CD4-positive, alpha-beta T cell treated with Interleukin-21 for 1 hour (primary cell): ENCODE results near the gene STH.
"Not testable (repeated sequence)": the region's sequence is repeated elsewhere in the genome, so short reads cannot be mapped to it uniquely, and the experiment has no call there.

Source experiments
- DNase-seq: peaks from one replicate; pipeline ENCODE4 v3.0.0-alpha.2; 2020

The STH gene, protein sequence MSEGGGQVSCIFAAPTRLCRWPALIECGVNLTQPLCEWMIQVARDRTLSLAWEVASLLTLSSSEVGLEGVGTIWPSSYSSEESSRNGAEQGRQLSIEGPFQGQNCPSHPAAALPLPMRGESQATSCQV

DNA sequence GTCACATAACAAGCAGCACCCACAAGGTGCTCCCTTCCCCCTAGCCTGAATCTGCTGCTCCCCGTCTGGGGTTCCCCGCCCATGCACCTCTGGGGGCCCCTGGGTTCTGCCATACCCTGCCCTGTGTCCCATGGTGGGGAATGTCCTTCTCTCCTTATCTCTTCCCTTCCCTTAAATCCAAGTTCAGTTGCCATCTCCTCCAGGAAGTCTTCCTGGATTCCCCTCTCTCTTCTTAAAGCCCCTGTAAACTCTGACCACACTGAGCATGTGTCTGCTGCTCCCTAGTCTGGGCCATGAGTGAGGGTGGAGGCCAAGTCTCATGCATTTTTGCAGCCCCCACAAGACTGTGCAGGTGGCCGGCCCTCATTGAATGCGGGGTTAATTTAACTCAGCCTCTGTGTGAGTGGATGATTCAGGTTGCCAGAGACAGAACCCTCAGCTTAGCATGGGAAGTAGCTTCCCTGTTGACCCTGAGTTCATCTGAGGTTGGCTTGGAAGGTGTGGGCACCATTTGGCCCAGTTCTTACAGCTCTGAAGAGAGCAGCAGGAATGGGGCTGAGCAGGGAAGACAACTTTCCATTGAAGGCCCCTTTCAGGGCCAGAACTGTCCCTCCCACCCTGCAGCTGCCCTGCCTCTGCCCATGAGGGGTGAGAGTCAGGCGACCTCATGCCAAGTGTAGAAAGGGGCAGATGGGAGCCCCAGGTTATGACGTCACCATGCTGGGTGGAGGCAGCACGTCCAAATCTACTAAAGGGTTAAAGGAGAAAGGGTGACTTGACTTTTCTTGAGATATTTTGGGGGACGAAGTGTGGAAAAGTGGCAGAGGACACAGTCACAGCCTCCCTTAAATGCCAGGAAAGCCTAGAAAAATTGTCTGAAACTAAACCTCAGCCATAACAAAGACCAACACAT lies at the start of gene STH:
Gene STH (plus strand): TSS at position 264 of the 913 bp plus-strand sequence. CDS start 30 bp downstream, at position 294.
- DNase-seq = no peak

- DNase-seq = no peak
These were observed 49.2 kb upstream of the STH start for GRCh38 chr17:45949755-45950320.

GRCh38 chr17:45950888-45951287 lies 48.2 kb upstream of the STH start:
- no peak for DNase-seq

DNA sequence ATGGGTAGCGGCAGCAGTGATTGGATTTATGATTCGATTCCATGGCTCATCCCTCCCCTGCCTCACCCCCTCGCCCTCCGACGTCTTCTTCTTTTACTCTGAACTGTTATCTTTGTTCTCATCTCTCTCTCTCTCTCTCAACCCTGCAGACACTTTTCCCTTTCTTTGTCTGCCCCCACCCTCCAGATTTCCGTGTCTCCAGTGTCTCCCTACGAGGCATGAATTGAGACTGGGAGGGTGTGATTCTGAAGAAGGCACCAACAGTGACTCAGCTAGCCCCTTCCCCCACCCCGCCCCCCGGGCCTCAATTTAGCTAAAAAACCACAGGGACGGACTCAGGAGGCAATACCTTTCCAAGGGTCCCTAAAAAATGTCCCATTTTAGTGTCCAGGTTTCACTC lies 47.6 kb upstream of the STH start:
- no peak for DNase-seq

DNA sequence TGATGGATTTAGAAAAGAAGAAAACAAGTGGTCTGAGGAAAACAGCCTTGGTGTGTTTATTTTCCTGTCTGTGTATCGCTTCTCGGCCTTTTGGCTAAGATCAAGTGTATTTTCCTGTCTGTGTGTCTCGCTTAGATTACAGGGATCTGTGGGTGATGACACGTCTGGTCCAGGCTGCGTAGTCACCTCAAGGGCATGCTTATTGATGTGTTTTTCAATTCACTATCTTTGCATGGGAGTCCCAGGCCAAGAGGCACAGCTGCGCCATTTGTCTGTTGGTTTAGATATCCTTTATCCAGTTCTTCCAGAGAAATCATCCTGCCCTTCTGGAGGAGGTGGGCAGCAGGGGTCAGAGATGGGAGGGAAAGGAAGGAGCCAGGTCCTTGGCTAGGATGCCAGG lies 47.1 kb upstream of the STH start:
- no peak for DNase-seq

GRCh38 chr17:45952814-45953320 lies 46.2 kb upstream of the STH start:
- no peak for DNase-seq

- DNase-seq = no peak
These were observed 45.5 kb upstream of the STH start for GRCh38 chr17:45953561-45953960.

DNA sequence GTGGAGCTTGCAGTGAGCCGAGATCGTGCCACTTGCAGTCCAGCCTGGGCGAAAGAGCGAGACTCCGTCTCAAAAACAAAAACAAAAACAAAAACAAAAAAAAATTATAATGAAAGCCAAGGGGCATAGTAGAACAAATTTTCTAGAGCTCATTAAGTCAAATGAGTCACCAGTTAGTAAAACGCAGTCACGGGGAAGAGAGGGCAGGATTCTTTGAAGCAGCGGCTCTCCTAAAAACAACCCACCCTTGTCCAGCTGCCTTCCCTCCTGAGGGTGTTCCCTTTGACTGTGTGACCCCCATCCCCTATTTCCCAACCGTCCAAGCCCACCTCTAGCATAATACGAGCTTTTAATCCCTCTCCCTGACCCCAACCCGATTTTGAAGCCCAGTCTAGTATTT lies 44.1 kb upstream of the STH start:
- DNase-seq = no peak

- no peak for DNase-seq
These were observed 43.7 kb upstream of the STH start for GRCh38 chr17:45955326-45955725.

GRCh38 chr17:45956090-45956489 lies 43.0 kb upstream of the STH start:
- no peak for DNase-seq

GRCh38 chr17:45956746-45957145 lies 42.3 kb upstream of the STH start:
- DNase-seq = not testable (repeated sequence)

- no peak for DNase-seq
These were observed 40.7 kb upstream of the STH start for GRCh38 chr17:45958307-45958706.

DNA sequence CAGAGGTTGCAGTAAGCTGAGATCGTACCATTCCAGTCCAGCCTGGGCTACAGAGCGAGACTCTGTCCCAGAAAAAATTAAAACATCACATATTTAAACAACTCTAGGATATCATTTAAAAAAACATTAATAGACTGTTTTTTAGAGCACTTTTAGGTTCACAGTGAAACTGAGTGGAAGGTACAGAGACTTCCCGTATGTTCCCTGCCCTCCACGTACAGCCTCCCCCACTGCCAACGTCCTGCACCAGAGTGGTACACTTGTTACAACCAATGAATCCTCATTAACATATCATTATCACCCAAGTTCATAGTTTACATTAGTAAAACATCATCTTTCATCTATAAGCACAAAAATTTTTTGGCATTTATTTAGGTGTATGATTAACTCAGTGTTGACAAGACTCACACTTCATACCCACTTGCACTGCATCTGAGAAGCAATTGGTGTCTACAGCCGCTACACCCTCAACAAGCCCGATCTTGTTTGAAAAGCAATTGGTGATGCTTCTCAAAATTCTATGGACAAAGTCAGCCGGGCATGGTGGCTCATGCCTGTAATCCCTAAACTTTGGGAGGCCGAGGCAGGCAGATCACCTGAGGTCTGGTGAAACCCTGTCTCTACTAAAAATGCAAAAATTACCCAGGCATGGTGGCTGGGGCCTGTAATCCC lies 39.9 kb upstream of the STH start:
- no peak for DNase-seq

- DNase-seq = no peak
These were observed 38.7 kb upstream of the STH start for GRCh38 chr17:45960311-45960710.

DNA sequence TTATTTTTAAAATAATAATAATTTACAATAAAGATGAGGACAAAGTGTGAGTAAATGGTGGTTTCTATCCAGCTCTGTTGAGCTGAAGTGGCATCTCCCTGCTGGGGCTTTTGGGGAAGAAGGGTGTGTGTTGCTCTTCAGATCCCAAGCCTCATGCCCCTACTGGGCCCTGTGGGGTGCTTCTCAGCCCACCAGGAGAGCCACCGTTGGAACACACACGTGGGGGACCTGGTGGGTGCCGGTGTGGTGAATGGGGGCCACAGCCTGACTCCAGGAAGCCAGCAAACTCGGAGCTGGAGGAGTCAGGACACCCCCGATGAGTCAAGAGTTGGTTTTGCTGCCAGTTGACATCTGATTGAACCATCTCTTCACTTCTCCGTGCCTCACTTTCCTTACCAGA lies 37.8 kb upstream of the STH start:
- DNase-seq = no peak

- no peak for DNase-seq
These were observed 36.7 kb upstream of the STH start for GRCh38 chr17:45962221-45962972.

DNA sequence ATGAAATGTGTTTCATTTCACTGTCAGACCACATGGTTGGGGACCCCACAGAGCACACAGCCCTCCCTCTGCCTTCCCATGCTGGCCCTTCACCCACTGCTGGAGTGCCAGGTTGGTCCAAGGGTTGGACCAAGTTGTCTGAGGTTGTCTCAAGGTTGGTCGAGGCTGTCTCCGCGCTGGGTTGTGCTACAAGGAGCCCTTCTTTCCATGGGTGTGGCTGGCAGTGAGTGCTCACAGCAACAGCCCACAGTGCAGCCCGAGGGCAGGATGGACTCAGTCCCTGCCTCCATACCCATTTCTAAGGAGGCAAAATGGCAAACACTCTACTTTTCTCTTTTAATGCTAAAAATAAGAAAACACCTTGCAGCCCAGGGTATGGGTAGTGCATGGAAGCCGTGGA lies 35.8 kb upstream of the STH start:
- DNase-seq = no peak

DNA sequence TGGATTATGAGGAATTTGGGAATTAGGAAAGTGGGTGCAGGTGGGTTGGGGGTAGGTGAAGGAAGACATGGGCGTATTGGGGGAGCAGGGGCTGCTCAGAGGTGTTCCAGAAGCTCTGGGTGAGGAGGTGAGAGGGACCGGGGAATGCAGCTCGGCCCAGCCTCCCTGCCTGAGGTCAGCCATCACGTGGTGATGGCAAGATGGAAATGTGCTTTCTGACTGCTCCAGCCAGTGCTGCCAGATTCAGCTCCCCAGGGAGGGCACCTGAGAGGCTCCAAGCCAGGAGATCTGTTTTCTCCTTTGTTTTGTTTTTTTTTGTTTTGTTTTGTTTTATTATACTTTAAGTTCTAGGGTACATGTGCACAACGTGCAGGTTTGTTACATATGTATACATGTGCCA lies 35.2 kb upstream of the STH start:
- DNase-seq = no peak

DNA sequence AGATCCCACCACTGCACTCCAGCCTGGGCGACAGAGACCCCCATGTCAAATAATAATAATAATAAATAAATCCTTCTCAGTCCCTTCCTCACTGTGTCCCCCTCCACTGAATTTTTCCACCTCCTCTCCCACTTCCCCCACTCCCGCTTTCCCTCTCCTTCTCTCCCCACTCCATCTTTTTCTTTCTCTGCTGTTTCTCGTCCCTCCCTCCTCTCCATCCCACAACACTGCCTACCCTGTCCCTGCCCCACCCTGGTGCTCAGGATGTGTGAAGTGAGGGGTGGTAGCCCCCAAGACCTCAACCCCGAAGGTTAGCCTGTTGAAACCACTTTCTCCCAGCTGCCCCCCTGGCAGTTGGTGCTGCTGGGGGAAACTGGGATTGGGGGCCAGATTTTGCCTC lies 34.4 kb upstream of the STH start:
- no peak for DNase-seq

- DNase-seq = no peak
These were observed 33.2 kb upstream of the STH start for GRCh38 chr17:45965812-45966211.

DNA sequence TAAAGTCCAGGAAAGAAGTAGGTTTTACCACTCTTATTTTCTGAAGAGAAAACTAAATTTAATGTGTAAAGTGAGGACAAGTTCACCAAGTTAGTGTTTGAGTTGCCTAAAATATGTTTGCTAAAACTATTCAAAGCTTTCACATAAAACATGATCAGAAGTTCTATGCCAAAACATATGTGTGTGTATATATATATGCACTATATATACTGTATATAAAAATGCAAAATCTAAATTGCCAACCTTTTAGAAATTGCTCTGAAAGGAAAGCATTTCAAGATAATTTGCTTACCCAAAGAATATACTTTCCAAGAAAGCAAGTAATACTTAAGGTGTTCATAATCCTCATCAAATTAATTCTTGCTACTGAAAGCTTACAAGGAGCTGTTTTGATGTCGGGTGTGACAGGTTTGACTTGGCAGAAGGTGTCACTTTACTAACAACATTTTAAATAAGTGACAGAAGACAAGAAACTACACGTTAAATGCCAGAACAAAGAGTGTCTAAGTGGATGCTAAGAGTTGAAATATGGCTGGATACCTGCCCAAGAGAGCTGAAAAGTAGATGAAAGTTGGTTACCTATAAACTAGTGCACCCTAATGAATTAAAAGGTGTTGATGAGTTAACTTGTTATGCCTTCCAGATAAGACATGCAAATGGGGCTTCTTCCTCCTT lies 32.3 kb upstream of the STH start:
- DNase-seq = no peak

DNA sequence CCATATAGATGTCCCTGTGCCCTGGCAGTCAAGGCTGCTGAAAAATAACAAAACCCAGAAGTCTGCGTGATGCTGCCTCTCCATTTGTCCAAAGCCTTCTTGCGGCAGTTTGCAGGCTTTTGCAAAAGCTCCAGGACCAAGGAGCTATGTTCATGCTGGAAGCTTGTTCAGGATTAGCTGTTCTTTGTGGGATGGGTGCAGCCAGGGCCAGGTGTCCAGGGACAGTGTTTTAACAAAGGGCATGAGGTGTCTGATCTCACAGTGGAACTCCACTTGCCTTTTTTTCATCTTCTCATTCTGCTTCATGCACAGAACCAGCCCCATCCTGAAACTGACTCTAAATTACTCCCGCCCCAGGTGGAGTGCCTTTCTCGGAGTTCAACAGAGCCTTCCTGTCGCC lies 31.7 kb upstream of the STH start:
- DNase-seq = no peak
